Astrocyte (in vitro differentiated cells and primary cell): ENCODE results near the gene OR5B12. TPM values are rescaled to one million over a fixed set of nuclear protein-coding genes. Genes with fewer than 3 reads are reported as not detected.
"Not testable (repeated sequence)": the region's sequence is repeated elsewhere in the genome, so short reads cannot be mapped to it uniquely, and the experiment has no call there.

Source experiments
- DNase-seq: peaks from one replicate; pipeline ENCODE4 v3.0.0-alpha.2; 2010; ENCODE audit warnings: low read depth
- FAIRE-seq: peaks from 2 replicates; lab custom pipeline; 2011; peaks lifted over from hg19 to GRCh38; lab: Jason Lieb, UNC
- H2AFZ ChIP-seq: 2 replicates; pipeline ENCODE4 v1.6.0; 2012; ENCODE audit warnings: low read depth, low read length, inconsistent platforms
- H3K27ac ChIP-seq: 2 replicates; pipeline ENCODE4 v1.5.1; 2011; ENCODE audit warnings: low read depth, low read length, inconsistent platforms
- H3K27me3 ChIP-seq: 2 replicates; pipeline ENCODE4 v1.6.0; 2011; ENCODE audit warnings: low read length, inconsistent platforms; ENCODE audit not compliant: insufficient read depth
- H3K36me3 ChIP-seq: 2 replicates; pipeline ENCODE4 v1.5.1; 2011; ENCODE audit warnings: low read length, inconsistent platforms; ENCODE audit not compliant: insufficient read depth
- H3K4me1 ChIP-seq: 2 replicates; pipeline ENCODE4 v1.5.1; 2011; ENCODE audit warnings: low read length, inconsistent platforms; ENCODE audit not compliant: insufficient read depth
- H3K4me2 ChIP-seq: 2 replicates; pipeline ENCODE4 v1.6.0; 2012; ENCODE audit warnings: low read length, inconsistent platforms
- H3K4me3 ChIP-seq: 2 replicates; pipeline ENCODE4 v1.5.1; 2011; ENCODE audit warnings: low read depth, mild to moderate bottlenecking, low read length, inconsistent platforms; ENCODE audit not compliant: insufficient read depth
- H3K79me2 ChIP-seq: 2 replicates; pipeline ENCODE4 v1.6.0; 2012; ENCODE audit warnings: mild to moderate bottlenecking, low read length, inconsistent platforms; ENCODE audit not compliant: insufficient read depth
- H3K9ac ChIP-seq: 2 replicates; pipeline ENCODE4 v1.6.0; 2012; ENCODE audit warnings: mild to moderate bottlenecking, low read length, inconsistent platforms
- H3K9me3 ChIP-seq: 2 replicates; pipeline ENCODE4 v1.5.1; 2012; ENCODE audit warnings: low read depth, mild to moderate bottlenecking, low read length, inconsistent platforms; ENCODE audit not compliant: insufficient read depth
- H4K20me1 ChIP-seq: 2 replicates; pipeline ENCODE4 v1.6.0; 2012; ENCODE audit warnings: low read length, inconsistent platforms; ENCODE audit not compliant: insufficient read depth
- H3K27ac Mint-ChIP-seq: one replicate; pipeline ENCODE4 v1.8.0; 2021; ENCODE audit warnings: mild to moderate bottlenecking, mixed read lengths; ENCODE audit not compliant: unreplicated experiment
- H3K27me3 Mint-ChIP-seq: one replicate; pipeline ENCODE4 v1.8.0; 2021; ENCODE audit warnings: low read depth, mixed read lengths; ENCODE audit not compliant: unreplicated experiment
- H3K36me3 Mint-ChIP-seq: one replicate; pipeline ENCODE4 v1.8.0; 2021; ENCODE audit warnings: low read depth, mixed read lengths; ENCODE audit not compliant: unreplicated experiment
- H3K4me1 Mint-ChIP-seq: one replicate; pipeline ENCODE4 v1.8.0; 2021; ENCODE audit warnings: low read depth, mixed read lengths; ENCODE audit not compliant: unreplicated experiment
- H3K4me3 Mint-ChIP-seq: one replicate; pipeline ENCODE4 v1.8.0; 2021; ENCODE audit warnings: mild to moderate bottlenecking, moderate library complexity, mixed read lengths; ENCODE audit not compliant: unreplicated experiment
- H3K9me3 Mint-ChIP-seq: one replicate; pipeline ENCODE4 v1.8.0; 2021; ENCODE audit warnings: mild to moderate bottlenecking, mixed read lengths; ENCODE audit not compliant: unreplicated experiment
- CTCF ChIP-seq: IDR thresholded peaks from 2 replicates; pipeline ENCODE4 v1.5.1; 2011; ENCODE audit warnings: low read depth, mild to moderate bottlenecking, inconsistent platforms, low read length, moderate library complexity; ENCODE audit not compliant: insufficient read depth
- EZH2 ChIP-seq: IDR thresholded peaks from 2 replicates; pipeline ENCODE4 v1.6.1; 2012; ENCODE audit warnings: mild to moderate bottlenecking, low read length, inconsistent platforms; ENCODE audit not compliant: insufficient read depth
- total RNA-seq: library from RNA; stranded (reverse); gene quantifications from 2 replicates; pipeline ENCODE4 v1.2.1, GENCODE V29; 2021

OR5B12 gene
- total RNA-seq, 1 donor from 2014 or later = not detected

DNA sequence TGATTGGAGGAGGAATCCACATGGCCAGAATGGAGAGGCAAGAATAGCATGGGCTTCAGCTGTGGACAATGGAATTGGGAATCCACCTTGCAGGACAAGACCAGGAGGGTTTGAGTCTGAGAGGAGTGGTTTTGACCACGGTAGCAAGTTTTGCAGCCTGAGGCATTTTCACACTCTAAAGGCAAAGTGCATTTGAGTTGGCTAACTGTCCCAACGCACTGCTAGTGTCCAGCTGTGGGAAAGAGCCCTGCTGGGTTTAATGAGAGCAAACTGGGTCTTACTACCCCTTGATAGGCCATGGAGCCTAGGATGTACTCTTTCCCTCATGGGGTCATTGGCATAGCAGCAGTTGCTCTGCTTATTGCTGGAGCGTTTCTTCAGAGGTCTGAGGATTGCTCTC, 14.0 kb downstream of the OR5B12 start, which contains the start of gene OR5B2:
Gene OR5B2 (minus strand): TSS at position 101 of the 400 bp plus-strand sequence. CDS start 4,860 bp downstream, outside the sequence.
- peaks cover 2% of the 10 kb centered on the region for H3K9me3 Mint-ChIP-seq
- Histone ChIP-seq H3K9me3 (no peaks in the 10 kb centered on the region), H3K27ac (no peak within 1 kb of the TSS), H3K27me3 (no peaks in the 10 kb centered on the region), H2AFZ (no peak within 1 kb of the TSS), H3K4me2 (no peak within 1 kb of the TSS), H3K4me3 (no peak within 1 kb of the TSS), H3K9ac (no peak within 1 kb of the TSS), H4K20me1 (no peaks in the 10 kb centered on the region), H3K4me1 (no peaks in the 10 kb centered on the region), H3K36me3 (no peaks in the 10 kb centered on the region), H3K79me2 (no peaks in the 10 kb centered on the region)
- no peak within 1 kb of the TSS for H3K4me3 Mint-ChIP-seq
- FAIRE-seq = no peak
- no peak within 1 kb of the TSS for H3K27ac Mint-ChIP-seq
- no peaks in the 10 kb centered on the region for H3K36me3 Mint-ChIP-seq
- DNase-seq = no peak
- no peaks in the 10 kb centered on the region for H3K4me1 Mint-ChIP-seq
- H3K27me3 Mint-ChIP-seq = no peaks in the 10 kb centered on the region
- TF ChIP-seq EZH2 = no peak

DNA sequence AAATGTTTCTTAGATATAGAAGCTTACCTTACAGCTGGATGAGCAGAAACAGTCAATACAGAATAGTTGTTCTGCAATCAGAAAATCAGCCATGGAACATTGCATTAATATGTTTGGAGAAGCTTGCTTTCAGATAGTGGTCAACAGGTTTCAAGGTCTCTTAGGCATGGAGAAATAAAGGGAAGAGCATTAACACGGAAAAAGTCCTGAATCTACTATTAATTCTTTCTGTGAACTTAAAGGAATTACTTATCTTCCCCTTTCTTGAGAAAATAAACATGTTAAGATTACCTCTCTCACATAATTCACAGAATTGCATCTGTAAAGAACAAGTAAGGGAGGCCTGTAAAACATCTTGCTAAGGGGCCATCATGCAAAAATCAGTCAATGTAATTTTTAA, 35.3 kb downstream of the OR5B12 start, which contains the start of gene OR5B3:
Gene OR5B3 (minus strand): TSS at position 101 of the 400 bp plus-strand sequence. CDS start 3,465 bp downstream, outside the sequence.
- H3K9me3 Mint-ChIP-seq = peaks cover 16% of the 10 kb centered on the region
- H3K27me3 ChIP-seq = no peaks in the 10 kb centered on the region
- no peak within 1 kb of the TSS for H3K27ac Mint-ChIP-seq
- H3K9ac ChIP-seq = no peak within 1 kb of the TSS
- TF ChIP-seq CTCF = no peak
- no peak for TF ChIP-seq EZH2
- no peak within 1 kb of the TSS for H3K4me3 Mint-ChIP-seq
- no peaks in the 10 kb centered on the region for H4K20me1 ChIP-seq
- no peaks in the 10 kb centered on the region for H3K36me3 Mint-ChIP-seq
- H3K4me2 ChIP-seq = no peak within 1 kb of the TSS
- no peaks in the 10 kb centered on the region for H3K4me1 ChIP-seq
- H3K4me3 ChIP-seq = no peak within 1 kb of the TSS
- FAIRE-seq (no peak), DNase-seq (no peak)
- no peak within 1 kb of the TSS for H3K27ac ChIP-seq
- no peak within 1 kb of the TSS for H2AFZ ChIP-seq
- H3K9me3 ChIP-seq = no peaks in the 10 kb centered on the region
- H3K27me3 Mint-ChIP-seq = no peaks in the 10 kb centered on the region
- H3K4me1 Mint-ChIP-seq = no peaks in the 10 kb centered on the region
- H3K36me3 ChIP-seq = no peaks in the 10 kb centered on the region
- no peaks in the 10 kb centered on the region for H3K79me2 ChIP-seq

DNA sequence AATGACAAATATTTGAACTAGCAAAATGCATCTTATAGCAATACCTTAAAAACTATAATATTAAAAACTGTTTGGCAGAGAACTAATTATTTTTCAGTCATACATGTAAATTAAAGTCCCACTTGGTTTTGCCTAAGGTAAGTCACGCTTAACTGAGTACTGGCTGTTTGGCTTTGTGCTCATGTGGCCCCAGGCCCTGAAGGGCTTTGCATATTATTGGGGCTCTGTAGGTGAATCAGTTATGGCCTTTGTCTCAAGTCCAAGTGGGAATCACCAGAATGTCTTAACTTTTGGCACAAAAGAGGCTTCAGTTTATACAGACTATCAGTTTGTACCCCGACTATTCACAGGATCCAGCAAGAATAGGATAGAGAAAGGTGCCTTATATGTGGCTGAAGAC, 42.4 kb downstream of the OR5B12 start:
- not testable (repeated sequence) for H3K4me3 Mint-ChIP-seq, H3K4me2 ChIP-seq, H3K36me3 ChIP-seq, H3K27ac ChIP-seq, H2AFZ ChIP-seq, H3K27ac Mint-ChIP-seq, H3K36me3 Mint-ChIP-seq, H4K20me1 ChIP-seq, H3K4me1 Mint-ChIP-seq, H3K79me2 ChIP-seq, DNase-seq, H3K27me3 ChIP-seq, H3K4me3 ChIP-seq, FAIRE-seq, H3K9me3 ChIP-seq, H3K9ac ChIP-seq, H3K4me1 ChIP-seq, H3K27me3 Mint-ChIP-seq
- peaks cover 12% of the 10 kb centered on the region for H3K9me3 Mint-ChIP-seq
